K562 (cell line): Measurements from ENCODE around the gene NBEA. TPM values are rescaled to one million over a fixed set of nuclear protein-coding genes. Genes with fewer than 3 reads are reported as not detected.

Source experiments
- ATAC-seq: fragments of 200-7000 bp; cut with Tn5 transposase; 3 replicates; pipeline ENCODE4 v1.9.1; 2020; ENCODE audit warnings: moderate library complexity
- BruUV-seq: library from RNA; stranded (reverse); fragments of 400-500 nt; replicated peaks from 2 replicates; lab custom pipeline; 2021; lab: Mats Ljungman, UMichigan
- CTCF ChIA-PET: fragments of 300-600 bp; formaldehyde crosslinking; extraction: SDS; loops from one replicate; lab custom pipeline; 2021; ENCODE audit warnings: low intra/inter-chr PET ratio; lab: Yijun Ruan, JAX
- POLR2A ChIA-PET: fragments of 300-600, 350-650 bp; sonication (Branson Sonifier 250); formaldehyde crosslinking; extraction: SDS; loops from one replicate; lab custom pipeline; 2021; ENCODE audit warnings: antibody characterized with exemption, inconsistent platforms; lab: Yijun Ruan, JAX
- DNase-seq, 4 experiments: peaks; one replicate each; pipeline versions ENCODE4 v3.0.0 to v3.0.0-alpha.2; 2011 to 2018; ENCODE audit warnings: low spot score in 3 of 4, mixed read lengths in 3 of 4; ENCODE audit errors: extremely low read depth in 1 of 4
- FAIRE-seq: peaks from 2 replicates; lab custom pipeline; 2011; peaks lifted over from hg19 to GRCh38; lab: Jason Lieb, UNC
- H2AFZ ChIP-seq: 2 replicates; pipeline ENCODE4 v1.6.0; 2011; ENCODE audit warnings: low read depth, low read length, control low read depth, inconsistent platforms
- H3K27ac ChIP-seq: fragments of 200-600 bp; 3 replicates; pipeline ENCODE4 v1.8.0; 2011; ENCODE audit warnings: low read depth, mild to moderate bottlenecking, control low read depth, inconsistent platforms, low read length, moderate library complexity, mixed read lengths; ENCODE audit errors: extremely low read depth
- H3K27me3 ChIP-seq, 2 experiments: fragments of 300-600 bp in 1 of 2; 2 replicates in 1 of 2; 3 replicates in 1 of 2; pipeline versions ENCODE4 v1.6.0 to v1.8.0; 2011; ENCODE audit warnings: inconsistent platforms in 2 of 2, low read length in 2 of 2, mild to moderate bottlenecking in 1 of 2, mixed read lengths in 1 of 2, moderate library complexity in 1 of 2; ENCODE audit not compliant: control insufficient read depth in 2 of 2, insufficient read depth in 2 of 2
- H3K36me3 ChIP-seq: fragments of 300-600 bp; 3 replicates; pipeline ENCODE4 v1.8.0; 2011; ENCODE audit warnings: mild to moderate bottlenecking, low read length, inconsistent platforms; ENCODE audit not compliant: control insufficient read depth, insufficient read depth
- H3K4me1 ChIP-seq, 2 experiments: fragments of 200-600 bp in 1 of 2; replicated peaks in 1 of 2; 2 replicates in 1 of 2; 3 replicates in 1 of 2; pipeline versions ENCODE4 v1.5.1 to v1.8.0; 2011; ENCODE audit warnings: inconsistent platforms in 2 of 2, low read length in 2 of 2, mild to moderate bottlenecking in 1 of 2, mixed read lengths in 1 of 2, moderate library complexity in 1 of 2; ENCODE audit not compliant: control insufficient read depth in 2 of 2, insufficient read depth in 2 of 2
- H3K4me2 ChIP-seq: 2 replicates; pipeline ENCODE4 v1.6.1; 2011; ENCODE audit warnings: low read length, control low read depth, inconsistent platforms, mixed read lengths; ENCODE audit not compliant: insufficient read depth
- H3K4me3 ChIP-seq: fragments of 200-600 bp; sonication (generic), shearing (Covaris generic); 2 replicates; pipeline ENCODE4 v1.5.1; 2016; ENCODE audit warnings: control low read depth, inconsistent platforms
- H3K79me2 ChIP-seq: fragments of 200-600 bp; 3 replicates; pipeline ENCODE4 v1.8.0; 2011; ENCODE audit warnings: low read length, inconsistent platforms; ENCODE audit not compliant: control insufficient read depth, insufficient read depth
- H3K9ac ChIP-seq, 2 experiments: 2 replicates each; pipeline versions ENCODE4 v1.6.0 to v1.6.1; 2011; ENCODE audit warnings: low read depth in 2 of 2, low read length in 2 of 2, control low read depth in 1 of 2, inconsistent platforms in 1 of 2, mild to moderate bottlenecking in 1 of 2, mixed read lengths in 1 of 2; ENCODE audit not compliant: insufficient read depth in 1 of 2
- H3K9me1 ChIP-seq: one replicate; pipeline ENCODE4 v1.6.0; 2011; ENCODE audit warnings: inconsistent platforms, mild to moderate bottlenecking, low read length, moderate library complexity; ENCODE audit not compliant: control insufficient read depth, insufficient read depth
- H3K9me3 ChIP-seq: replicated peaks from 2 replicates; pipeline ENCODE4 v1.5.1; 2011; ENCODE audit warnings: low read depth, low read length, inconsistent platforms; ENCODE audit not compliant: control insufficient read depth, insufficient read depth
- H4K20me1 ChIP-seq: replicated peaks from 2 replicates; pipeline ENCODE4 v1.6.1; 2011; ENCODE audit warnings: low read length, inconsistent platforms, mixed read lengths; ENCODE audit not compliant: control insufficient read depth, insufficient read depth
- BRD4 ChIP-seq: fragments of 200-600 bp; sonication (generic); IDR thresholded peaks from 2 replicates; pipeline ENCODE4 v1.6.1; 2017; ENCODE audit warnings: inconsistent platforms
- NCOA1 ChIP-seq: fragments of 450-650 bp; IDR thresholded peaks from 2 replicates; pipeline ENCODE4 v1.6.1; 2016; ENCODE audit warnings: low read depth
- RFX5 ChIP-seq: IDR thresholded peaks from 2 replicates; pipeline ENCODE4 v1.6.1; 2011; ENCODE audit warnings: low read depth, mild to moderate bottlenecking, improper control_type of control experiment, low read length
- SETDB1 ChIP-seq: IDR thresholded peaks from one replicate; pipeline ENCODE4 v1.6.1; 2012; ENCODE audit warnings: low read length, control low read depth, inconsistent platforms
- SMARCB1 ChIP-seq: IDR thresholded peaks from 2 replicates; pipeline ENCODE4 v1.6.1; 2011; ENCODE audit warnings: improper control_type of control experiment, low read depth; ENCODE audit not compliant: insufficient read length
- ZNF584 ChIP-seq: fragments of 200-800 bp; sonication (Bioruptor generic); IDR thresholded peaks from 2 replicates; pipeline ENCODE4 v1.6.1; 2016; ENCODE audit warnings: low read depth, mild to moderate bottlenecking, missing genetic modification characterization, missing compliant biosample characterization
- WGBS: fragments of 100-300 bp; shearing (Covaris generic); methylation state at CpG from one replicate; pipeline ENCODE4 v1.1.6; 2016; ENCODE audit warnings: low coverage, mixed read lengths; ENCODE audit not compliant: insufficient coverage; ENCODE audit errors: missing lambda C conversion rate; 5-methylcytosine and 5-hydroxymethylcytosine counted together
- in situ Hi-C: fragments of 300-500 bp; cut with MboI; formaldehyde crosslinking; loops from 4 replicates; pipeline ENCODE4 v1.15.0; 2018; ENCODE audit warnings: inconsistent platforms, mixed read lengths
- intact Hi-C: fragments of 100-400 bp; cut with micrococcal nuclease; formaldehyde crosslinking; loops from 2 replicates; pipeline ENCODE4 v1.14.2; 2022
- polyA plus RNA-seq, 8 experiments: library from polyadenylated mRNA; depleted of rRNA in 4 of 8; stranded (reverse) in 5 of 8; unstranded in 3 of 8; fragments of >200 nt; fragmentation: Nextera tagmentation in 2 of 8; fragmentation: Illumina TruSeq in 1 of 8; extraction: Ambion mirVana in 2 of 8; extraction: Trizol in 1 of 8; gene quantifications; 2 replicates each; pipeline versions ENCODE4 v1.2.1 to v1.2.3, GENCODE V29; 2011 to 2014; ENCODE audit warnings: inconsistent platforms in 1 of 8, missing spikeins in 1 of 8
- total RNA-seq, 7 experiments: library from RNA; depleted of rRNA in 6 of 7; stranded (reverse); fragments of >200 nt in 6 of 7; fragmentation: Illumina TruSeq in 2 of 7; extraction: Trizol in 2 of 7; gene quantifications; 2 replicates each; pipeline versions ENCODE4 v1.2.1 to v1.2.3, GENCODE V29; 2011 to 2021; ENCODE audit warnings: low replicate concordance in 1 of 7
- TF ChIP-seq, protein P1 (sequence below): sonication (generic); formaldehyde crosslinking; IDR thresholded peaks from 2 replicates; pipeline ENCODE4 v1.8.1; 2023; ENCODE audit warnings: mild to moderate bottlenecking, missing genetic modification reagents
- TF ChIP-seq, protein P2 (sequence below): fragments of 450-650 bp; IDR thresholded peaks from 2 replicates; pipeline ENCODE4 v1.6.1; 2016; ENCODE audit warnings: missing biosample characterization, missing genetic modification characterization
- TF ChIP-seq, protein P3 (sequence below): sonication (generic); formaldehyde crosslinking; IDR thresholded peaks from 2 replicates; pipeline ENCODE4 v1.8.1; 2023; ENCODE audit warnings: missing genetic modification reagents, mild to moderate bottlenecking, borderline replicate concordance
- TF ChIP-seq, protein P4 (sequence below): fragments of 250-450 bp; sonication (Bioruptor Pico); IDR thresholded peaks from 2 replicates; pipeline ENCODE4 v1.5.1; 2021; ENCODE audit warnings: mild to moderate bottlenecking

Gene NBEA
- total and polyA plus RNA-seq, 9 of the 15 experiments (the other 6 are each of a cell fraction or from before 2014, with no cell fraction given) = 0.03 to 0.94 (median 0.05) TPM; not detected in 2

DNA sequence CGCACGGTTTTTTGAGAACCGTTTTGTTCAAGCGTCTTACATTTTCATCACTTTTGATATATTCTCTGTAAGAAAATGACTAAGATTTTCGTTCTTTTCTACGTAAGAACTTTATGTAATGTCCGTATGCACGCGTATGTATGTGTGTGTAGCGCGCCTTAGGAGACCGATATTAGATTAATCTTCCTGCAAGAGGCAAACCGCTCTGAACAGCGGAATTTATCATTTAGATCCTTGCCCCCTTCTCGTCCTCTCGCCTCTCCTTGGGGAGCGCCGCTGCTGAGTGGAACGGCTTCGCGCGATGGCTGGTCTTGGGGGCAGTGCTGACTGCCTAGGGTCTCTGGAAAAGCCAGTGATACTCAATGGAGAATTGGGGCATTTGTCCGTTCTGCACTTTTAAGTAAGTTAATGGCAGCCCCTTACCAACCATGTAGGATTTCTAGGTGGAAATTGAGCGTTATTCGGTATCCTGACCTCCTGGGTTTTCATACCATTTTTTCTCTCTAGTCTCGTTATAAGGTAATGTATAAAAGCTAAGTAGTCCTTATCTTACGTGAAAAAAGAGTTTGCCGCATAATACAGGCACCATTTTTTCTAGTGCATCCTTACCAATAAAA lies 529.7 kb downstream of the NBEA start:
- DNase-seq = no peak
- in situ Hi-C loops = no loop called here

More for the DNA sequence above, 529.7 kb downstream of the NBEA start:
- no peak overlapping the region for H3K4me2 ChIP-seq
- H3K36me3 ChIP-seq = no peaks in the 10 kb centered on the region
- intact Hi-C loops = no loop called here
- no peaks in the 10 kb centered on the region for H4K20me1 ChIP-seq
- CTCF ChIA-PET = no interaction called here
- H3K27ac ChIP-seq = no peak overlapping the region
- H3K9me1 ChIP-seq = no peaks in the 10 kb centered on the region
- no peaks in the 10 kb centered on the region for H3K79me2 ChIP-seq
- WGBS = 7% methylated on average over 28 of the region's 28 CpGs
- no peak overlapping the region for H3K4me3 ChIP-seq
- H2AFZ ChIP-seq = no peak overlapping the region
- no peak overlapping the region for H3K9ac ChIP-seq
- POLR2A ChIA-PET = no interaction called here
- TF ChIP-seq NCOA1 (no peak), SETDB1 (no peak), RFX5 (no peak), ZNF584 (CRISPR knock-in tag) (no peak), BRD4 (no peak), SMARCB1 (no peak)
- TF ChIP-seq, protein P1, sequence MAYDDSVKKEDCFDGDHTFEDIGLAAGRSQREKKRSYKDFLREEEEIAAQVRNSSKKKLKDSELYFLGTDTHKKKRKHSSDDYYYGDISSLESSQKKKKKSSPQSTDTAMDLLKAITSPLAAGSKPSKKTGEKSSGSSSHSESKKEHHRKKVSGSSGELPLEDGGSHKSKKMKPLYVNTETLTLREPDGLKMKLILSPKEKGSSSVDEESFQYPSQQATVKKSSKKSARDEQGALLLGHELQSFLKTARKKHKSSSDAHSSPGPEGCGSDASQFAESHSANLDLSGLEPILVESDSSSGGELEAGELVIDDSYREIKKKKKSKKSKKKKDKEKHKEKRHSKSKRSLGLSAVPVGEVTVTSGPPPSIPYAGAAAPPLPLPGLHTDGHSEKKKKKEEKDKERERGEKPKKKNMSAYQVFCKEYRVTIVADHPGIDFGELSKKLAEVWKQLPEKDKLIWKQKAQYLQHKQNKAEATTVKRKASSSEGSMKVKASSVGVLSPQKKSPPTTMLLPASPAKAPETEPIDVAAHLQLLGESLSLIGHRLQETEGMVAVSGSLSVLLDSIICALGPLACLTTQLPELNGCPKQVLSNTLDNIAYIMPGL (CRISPR knock-in tag) = no peak
- TF ChIP-seq, protein P2, sequence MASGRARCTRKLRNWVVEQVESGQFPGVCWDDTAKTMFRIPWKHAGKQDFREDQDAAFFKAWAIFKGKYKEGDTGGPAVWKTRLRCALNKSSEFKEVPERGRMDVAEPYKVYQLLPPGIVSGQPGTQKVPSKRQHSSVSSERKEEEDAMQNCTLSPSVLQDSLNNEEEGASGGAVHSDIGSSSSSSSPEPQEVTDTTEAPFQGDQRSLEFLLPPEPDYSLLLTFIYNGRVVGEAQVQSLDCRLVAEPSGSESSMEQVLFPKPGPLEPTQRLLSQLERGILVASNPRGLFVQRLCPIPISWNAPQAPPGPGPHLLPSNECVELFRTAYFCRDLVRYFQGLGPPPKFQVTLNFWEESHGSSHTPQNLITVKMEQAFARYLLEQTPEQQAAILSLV (tag) = no peak
- TF ChIP-seq, protein P3, sequence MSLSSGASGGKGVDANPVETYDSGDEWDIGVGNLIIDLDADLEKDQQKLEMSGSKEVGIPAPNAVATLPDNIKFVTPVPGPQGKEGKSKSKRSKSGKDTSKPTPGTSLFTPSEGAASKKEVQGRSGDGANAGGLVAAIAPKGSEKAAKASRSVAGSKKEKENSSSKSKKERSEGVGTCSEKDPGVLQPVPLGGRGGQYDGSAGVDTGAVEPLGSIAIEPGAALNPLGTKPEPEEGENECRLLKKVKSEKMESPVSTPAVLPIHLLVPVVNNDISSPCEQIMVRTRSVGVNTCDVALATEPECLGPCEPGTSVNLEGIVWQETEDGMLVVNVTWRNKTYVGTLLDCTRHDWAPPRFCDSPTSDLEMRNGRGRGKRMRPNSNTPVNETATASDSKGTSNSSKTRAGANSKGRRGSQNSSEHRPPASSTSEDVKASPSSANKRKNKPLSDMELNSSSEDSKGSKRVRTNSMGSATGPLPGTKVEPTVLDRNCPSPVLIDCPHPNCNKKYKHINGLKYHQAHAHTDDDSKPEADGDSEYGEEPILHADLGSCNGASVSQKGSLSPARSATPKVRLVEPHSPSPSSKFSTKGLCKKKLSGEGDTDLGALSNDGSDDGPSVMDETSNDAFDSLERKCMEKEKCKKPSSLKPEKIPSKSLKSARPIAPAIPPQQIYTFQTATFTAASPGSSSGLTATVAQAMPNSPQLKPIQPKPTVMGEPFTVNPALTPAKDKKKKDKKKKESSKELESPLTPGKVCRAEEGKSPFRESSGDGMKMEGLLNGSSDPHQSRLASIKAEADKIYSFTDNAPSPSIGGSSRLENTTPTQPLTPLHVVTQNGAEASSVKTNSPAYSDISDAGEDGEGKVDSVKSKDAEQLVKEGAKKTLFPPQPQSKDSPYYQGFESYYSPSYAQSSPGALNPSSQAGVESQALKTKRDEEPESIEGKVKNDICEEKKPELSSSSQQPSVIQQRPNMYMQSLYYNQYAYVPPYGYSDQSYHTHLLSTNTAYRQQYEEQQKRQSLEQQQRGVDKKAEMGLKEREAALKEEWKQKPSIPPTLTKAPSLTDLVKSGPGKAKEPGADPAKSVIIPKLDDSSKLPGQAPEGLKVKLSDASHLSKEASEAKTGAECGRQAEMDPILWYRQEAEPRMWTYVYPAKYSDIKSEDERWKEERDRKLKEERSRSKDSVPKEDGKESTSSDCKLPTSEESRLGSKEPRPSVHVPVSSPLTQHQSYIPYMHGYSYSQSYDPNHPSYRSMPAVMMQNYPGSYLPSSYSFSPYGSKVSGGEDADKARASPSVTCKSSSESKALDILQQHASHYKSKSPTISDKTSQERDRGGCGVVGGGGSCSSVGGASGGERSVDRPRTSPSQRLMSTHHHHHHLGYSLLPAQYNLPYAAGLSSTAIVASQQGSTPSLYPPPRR = no peak
- TF ChIP-seq, protein P4, sequence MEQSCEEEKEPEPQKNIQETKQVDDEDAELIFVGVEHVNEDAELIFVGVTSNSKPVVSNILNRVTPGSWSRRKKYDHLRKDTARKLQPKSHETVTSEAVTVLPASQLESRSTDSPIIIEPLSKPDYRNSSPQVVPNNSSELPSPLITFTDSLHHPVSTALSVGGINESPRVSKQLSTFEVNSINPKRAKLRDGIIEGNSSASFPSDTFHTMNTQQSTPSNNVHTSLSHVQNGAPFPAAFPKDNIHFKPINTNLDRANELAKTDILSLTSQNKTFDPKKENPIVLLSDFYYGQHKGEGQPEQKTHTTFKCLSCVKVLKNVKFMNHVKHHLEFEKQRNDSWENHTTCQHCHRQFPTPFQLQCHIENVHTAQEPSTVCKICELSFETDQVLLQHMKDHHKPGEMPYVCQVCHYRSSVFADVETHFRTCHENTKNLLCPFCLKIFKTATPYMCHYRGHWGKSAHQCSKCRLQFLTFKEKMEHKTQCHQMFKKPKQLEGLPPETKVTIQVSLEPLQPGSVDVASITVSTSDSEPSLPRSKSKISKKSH (CRISPR knock-in tag) = no peak
- peaks cover 0 to 8% of the 10 kb centered on the region in 2 experiments; a peak in 2 of 5 replicates for H3K27me3 ChIP-seq
- BruUV-seq = no TSS peak
- FAIRE-seq (no peak), ATAC-seq (no peak)
- no peaks in the 10 kb centered on the region for H3K4me1 ChIP-seq
- no peaks in the 10 kb centered on the region for H3K9me3 ChIP-seq
